Measurements from ENCODE around the gene CRKL. TPM values are rescaled to one million over a fixed set of nuclear protein-coding genes. Genes with fewer than 3 reads are reported as not detected.
"Not testable (repeated sequence)": the region's sequence is repeated elsewhere in the genome, so short reads cannot be mapped to it uniquely, and the experiment has no call there.

Gene CRKL
- total RNA-seq, 1 donor from 2014 or later = 46.1 TPM

DNA sequence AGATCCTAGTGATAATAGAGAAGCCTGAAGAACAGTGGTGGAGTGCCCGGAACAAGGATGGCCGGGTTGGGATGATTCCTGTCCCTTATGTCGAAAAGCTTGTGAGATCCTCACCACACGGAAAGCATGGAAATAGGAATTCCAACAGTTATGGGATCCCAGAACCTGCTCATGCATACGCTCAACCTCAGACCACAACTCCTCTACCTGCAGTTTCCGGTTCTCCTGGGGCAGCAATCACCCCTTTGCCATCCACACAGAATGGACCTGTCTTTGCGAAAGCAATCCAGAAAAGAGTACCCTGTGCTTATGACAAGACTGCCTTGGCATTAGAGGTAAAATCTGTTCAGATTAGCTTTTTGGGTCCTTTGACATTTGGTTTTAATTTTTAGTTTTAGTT, 16.7 kb downstream of the CRKL start:
- DNase-seq (ENCODE audit: low spot score) = no peak

- not testable (repeated sequence) for DNase-seq (ENCODE audit: low spot score)
These were observed 17.8 kb downstream of the CRKL start for GRCh38 chr22:20935049-20935448.

GRCh38 chr22:20935780-20936539, 18.8 kb downstream of the CRKL start:
- not testable (repeated sequence) for DNase-seq (ENCODE audit: low spot score)

GRCh38 chr22:20937031-20937793, 20.0 kb downstream of the CRKL start:
- no peak for DNase-seq (ENCODE audit: low spot score)

DNA sequence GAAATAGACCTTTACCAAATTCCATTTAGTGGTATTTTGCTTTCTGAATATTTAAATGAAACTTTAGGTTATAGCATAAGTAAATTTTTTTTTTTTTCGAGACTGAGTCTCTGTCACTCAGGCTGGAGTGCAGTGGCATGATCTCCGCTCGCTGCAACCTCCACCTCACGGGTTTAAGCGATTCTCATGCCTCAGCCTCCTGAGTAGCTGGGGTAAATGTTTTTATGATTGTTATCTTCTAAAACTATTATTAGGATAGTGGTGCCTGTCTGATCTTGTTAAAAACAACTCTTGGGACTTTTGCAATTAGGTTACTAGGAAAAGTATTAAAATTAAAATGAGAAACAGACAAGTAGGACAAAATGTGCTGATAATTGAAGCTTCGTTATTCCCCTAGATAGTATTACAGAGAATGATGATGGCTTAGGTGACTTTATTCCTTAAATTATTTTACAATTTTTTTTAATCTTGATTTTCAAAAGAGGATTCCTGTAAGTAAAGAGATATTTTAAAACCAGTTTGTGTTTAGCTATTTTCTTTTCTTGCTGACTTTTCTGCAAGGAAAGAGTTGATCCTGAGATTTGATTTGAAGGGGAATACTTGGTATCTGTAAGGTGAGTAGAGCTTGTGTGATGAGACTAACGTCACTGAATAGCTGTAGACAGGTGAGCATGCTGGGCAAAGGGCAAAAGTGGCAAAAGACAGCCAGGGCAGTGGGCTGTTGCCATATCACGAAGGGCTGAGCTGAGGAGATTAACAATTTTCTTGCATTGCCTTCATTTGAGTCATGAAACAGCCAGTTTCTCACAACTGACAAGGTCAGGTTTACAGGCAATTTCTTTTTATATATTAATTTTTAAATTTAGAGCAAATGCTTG, 20.8 kb downstream of the CRKL start:
- no peak for DNase-seq (ENCODE audit: low spot score)

DNA sequence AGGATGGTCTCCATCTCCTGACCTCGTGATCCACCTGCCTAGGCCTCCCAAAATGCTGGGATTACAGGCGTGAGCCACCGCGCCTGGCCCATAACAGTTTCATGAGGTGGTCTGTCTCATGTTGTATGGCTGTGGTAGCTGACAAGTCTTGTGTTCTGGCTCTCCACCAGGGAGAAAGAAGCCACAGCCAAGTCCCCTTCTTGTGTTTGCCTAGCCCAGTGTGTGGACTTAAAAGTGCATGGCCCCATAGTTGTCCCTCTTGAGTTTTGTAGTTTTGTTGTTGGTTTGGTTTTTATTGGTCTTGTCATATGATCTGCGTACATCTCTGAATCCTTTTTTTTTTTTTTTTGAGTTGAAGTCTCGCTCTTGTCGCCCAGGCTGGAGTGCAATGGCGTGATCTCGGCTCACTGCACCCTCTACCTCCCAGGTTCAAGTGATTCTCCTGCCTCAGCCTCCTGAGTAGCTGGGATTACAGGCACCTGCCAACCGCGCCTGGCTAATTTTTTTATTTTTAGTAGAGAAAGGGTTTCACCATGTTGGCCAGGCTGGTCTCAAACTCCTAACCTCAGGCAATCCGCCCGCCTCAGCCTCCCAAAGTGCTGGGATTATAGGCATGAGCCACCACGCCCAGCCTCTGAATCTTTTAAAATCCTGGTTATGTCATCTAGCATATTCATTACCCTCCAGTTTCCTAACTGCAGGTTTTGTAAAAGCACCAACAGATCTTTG, 22.4 kb downstream of the CRKL start:
- DNase-seq (ENCODE audit: low spot score) = not testable (repeated sequence)

GRCh38 chr22:20940186-20940651, 23.0 kb downstream of the CRKL start:
- no peak for DNase-seq (ENCODE audit: low spot score)

GRCh38 chr22:20940904-20941385, 23.7 kb downstream of the CRKL start:
- DNase-seq (ENCODE audit: low spot score) = no peak

GRCh38 chr22:20942203-20942902, 25.1 kb downstream of the CRKL start:
- not testable (repeated sequence) for DNase-seq (ENCODE audit: low spot score)

- no peak for DNase-seq (ENCODE audit: low spot score)
These were observed 26.1 kb downstream of the CRKL start for GRCh38 chr22:20943104-20943933.

DNA sequence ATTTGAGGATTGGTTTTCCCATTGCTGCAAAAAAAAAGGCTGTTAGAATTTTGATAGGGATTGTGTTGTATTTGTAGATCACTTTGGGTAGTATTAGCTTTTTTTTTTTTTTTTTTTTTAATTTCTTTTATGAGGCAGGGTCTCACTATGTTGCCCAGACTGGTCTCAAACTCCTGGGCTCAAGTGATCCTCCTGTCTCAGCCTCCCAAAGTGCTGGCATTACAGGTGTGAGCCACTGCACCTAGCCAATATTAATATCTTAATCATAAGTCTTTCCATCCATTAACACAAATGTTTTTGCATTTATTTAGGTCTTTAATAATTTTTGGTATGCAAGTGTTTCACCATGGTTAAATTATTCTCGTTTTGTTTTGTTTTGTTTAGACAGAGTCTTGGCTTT, 26.8 kb downstream of the CRKL start:
- DNase-seq (ENCODE audit: low spot score) = no peak

- DNase-seq (ENCODE audit: low spot score) = no peak
These were observed 28.3 kb downstream of the CRKL start for GRCh38 chr22:20945578-20945934.

DNA sequence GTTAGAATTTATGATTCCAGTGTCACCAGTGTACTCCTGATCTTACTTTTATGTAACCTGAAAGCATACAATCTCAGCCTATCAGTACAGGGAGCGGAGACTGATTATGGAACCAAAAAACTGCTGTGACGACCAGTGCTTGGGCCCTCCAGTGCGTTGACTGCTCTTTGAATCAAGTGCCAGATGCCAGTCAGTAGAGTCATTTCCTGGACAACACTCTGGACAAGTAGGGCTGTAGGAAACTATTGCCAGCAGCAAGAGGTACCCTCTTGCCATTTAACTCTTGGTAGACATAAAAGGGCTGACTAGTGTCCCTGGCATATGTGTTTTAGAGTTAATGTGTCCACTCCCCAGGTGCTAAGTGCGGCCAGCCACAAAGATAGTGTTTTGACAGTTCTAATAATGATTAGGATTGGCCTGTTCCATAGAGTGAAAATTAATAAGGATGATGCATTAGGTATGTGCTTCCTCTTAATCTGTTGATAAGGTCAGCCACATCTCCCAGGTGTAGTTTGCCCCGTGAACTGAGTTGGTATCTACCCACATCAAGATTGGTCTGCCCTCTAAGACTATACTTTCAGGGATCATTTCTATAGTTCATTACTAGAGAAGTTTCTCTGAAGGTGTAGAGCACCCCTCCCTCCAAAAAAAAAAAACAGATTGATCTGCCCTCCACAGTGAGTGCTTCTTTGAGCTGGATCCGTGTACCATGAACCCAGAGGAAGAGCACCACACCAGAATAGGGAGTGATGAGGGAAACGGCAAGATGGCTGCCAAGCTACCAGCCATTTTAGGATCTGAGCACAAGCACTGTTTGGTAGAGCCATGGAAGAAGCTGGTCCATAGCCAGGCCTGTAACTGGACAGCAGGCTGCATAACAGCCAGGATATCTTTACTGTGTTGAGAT, 29.1 kb downstream of the CRKL start:
- no peak for DNase-seq (ENCODE audit: low spot score)

- no peak for DNase-seq (ENCODE audit: low spot score)
These were observed 29.8 kb downstream of the CRKL start for GRCh38 chr22:20946991-20947390.

DNA sequence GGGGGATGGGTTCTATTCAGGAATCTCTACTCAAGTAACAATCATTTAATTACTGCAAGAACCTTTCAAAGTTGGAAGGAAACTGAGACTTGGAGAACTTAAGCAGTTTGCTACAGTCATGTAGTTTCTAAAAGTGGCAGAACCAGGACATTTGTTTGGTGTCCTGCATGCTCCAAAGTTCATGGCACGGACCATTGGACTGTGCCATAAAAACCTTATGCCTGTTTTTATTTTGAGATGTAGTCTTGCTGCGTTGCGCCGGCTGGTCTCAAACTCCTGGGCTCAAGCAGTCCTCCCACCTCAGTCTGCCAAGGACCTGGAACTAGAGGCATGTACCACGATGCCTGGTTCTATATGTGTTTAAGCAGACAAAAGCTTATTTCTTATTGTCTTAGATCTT, 31.2 kb downstream of the CRKL start:
- DNase-seq (ENCODE audit: low spot score) = no peak

GRCh38 chr22:20948989-20949388, 31.8 kb downstream of the CRKL start:
- no peak for DNase-seq (ENCODE audit: low spot score)

GRCh38 chr22:20949698-20950183, 32.5 kb downstream of the CRKL start:
- DNase-seq (ENCODE audit: low spot score) = no peak
